SH-SY5Y (cell line): ENCODE results near the gene RAB3GAP2.

Source experiments
- GATA2 ChIP-seq: IDR thresholded peaks from 2 replicates; pipeline ENCODE4 v1.6.1; 2011; ENCODE audit warnings: mild to moderate bottlenecking, low read depth, low read length
- GATA3 ChIP-seq: IDR thresholded peaks from 2 replicates; pipeline ENCODE4 v1.6.1; 2011; ENCODE audit warnings: low read depth, mild to moderate bottlenecking, low read length, moderate library complexity

DNA sequence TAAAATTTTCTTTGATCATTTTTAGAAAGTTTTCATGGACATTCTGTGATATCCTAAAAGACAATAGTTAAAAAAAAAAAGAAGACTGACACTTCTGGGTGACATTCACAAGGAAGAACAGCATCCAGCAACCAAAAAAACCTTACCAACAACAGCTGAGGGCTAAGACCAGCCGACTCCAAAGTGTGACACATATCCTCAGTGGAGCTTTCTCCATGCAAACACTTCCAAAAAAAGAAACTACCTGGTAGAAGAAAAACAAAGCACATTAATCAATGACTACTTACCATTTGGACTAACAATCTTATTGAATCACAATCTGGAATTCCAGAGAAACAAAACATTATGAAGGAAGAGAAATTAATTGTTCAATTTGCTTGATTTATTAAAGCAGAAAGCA lies 90.1 kb downstream of the RAB3GAP2 start:
- TF ChIP-seq GATA2: no peak
- TF ChIP-seq GATA3: no peak
